ENCODE results near the gene HDGFL2.

DNA sequence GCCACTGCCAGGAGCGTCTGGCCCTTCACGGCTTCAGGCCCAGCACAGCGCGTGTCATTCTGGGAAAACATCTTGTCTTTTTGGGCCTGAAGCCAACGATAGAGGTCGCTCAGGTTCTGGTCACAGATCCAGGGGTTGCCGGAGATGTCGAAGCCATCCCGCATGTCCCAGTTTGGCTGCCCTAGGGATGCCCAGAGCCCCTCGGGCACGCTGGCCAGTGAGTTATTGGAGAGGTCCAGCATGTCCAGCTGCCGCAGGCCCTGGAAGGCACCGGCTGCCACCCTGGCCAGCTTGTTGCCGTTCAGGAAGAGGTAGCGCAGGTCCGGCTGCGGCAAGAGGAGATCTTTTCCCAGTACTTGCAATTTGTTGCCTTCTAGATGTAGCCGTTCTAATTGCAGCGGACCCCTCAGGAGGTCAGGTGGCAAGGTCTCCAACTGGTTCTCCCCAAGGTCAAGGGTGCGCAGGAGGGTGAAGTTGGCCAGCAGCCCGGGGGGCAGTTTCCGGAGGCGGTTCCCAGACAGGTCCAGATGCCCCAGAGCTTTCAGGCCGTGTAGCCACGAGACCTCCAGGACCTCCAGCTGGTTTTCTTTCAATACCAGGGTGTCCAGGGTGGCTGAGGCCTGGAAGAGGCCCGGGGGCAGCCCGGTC lies 66.0 kb downstream of the HDGFL2 start:
- no peak for TF ChIP-seq FOXM1 (IDR thresholded peaks at IDR 0.05; ENCODE audit: low read depth, low read length)
- TF ChIP-seq, protein P1, sequence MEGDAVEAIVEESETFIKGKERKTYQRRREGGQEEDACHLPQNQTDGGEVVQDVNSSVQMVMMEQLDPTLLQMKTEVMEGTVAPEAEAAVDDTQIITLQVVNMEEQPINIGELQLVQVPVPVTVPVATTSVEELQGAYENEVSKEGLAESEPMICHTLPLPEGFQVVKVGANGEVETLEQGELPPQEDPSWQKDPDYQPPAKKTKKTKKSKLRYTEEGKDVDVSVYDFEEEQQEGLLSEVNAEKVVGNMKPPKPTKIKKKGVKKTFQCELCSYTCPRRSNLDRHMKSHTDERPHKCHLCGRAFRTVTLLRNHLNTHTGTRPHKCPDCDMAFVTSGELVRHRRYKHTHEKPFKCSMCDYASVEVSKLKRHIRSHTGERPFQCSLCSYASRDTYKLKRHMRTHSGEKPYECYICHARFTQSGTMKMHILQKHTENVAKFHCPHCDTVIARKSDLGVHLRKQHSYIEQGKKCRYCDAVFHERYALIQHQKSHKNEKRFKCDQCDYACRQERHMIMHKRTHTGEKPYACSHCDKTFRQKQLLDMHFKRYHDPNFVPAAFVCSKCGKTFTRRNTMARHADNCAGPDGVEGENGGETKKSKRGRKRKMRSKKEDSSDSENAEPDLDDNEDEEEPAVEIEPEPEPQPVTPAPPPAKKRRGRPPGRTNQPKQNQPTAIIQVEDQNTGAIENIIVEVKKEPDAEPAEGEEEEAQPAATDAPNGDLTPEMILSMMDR (IDR thresholded peaks at IDR 0.05 in 2 of 3, conservative IDR thresholded peaks at IDR 0.05 in 1 of 3; ENCODE audit: control insufficient read depth in 2 of 3, extremely low read depth in 1 of 3, insufficient read depth in 1 of 3, low read depth in 3 of 3, low read length in 3 of 3), result no peak
- TF ChIP-seq ATF7 (IDR thresholded peaks at IDR 0.05; ENCODE audit: low read depth), result no peak
- TF ChIP-seq POLR2A (IDR thresholded peaks at IDR 0.05; ENCODE audit: low read depth, low read length), result no peak
- TF ChIP-seq, protein P2, sequence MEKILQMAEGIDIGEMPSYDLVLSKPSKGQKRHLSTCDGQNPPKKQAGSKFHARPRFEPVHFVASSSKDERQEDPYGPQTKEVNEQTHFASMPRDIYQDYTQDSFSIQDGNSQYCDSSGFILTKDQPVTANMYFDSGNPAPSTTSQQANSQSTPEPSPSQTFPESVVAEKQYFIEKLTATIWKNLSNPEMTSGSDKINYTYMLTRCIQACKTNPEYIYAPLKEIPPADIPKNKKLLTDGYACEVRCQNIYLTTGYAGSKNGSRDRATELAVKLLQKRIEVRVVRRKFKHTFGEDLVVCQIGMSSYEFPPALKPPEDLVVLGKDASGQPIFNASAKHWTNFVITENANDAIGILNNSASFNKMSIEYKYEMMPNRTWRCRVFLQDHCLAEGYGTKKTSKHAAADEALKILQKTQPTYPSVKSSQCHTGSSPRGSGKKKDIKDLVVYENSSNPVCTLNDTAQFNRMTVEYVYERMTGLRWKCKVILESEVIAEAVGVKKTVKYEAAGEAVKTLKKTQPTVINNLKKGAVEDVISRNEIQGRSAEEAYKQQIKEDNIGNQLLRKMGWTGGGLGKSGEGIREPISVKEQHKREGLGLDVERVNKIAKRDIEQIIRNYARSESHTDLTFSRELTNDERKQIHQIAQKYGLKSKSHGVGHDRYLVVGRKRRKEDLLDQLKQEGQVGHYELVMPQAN (conservative IDR thresholded peaks at IDR 0.05), result no peak
- TF ChIP-seq CBX5 (IDR thresholded peaks at IDR 0.05; ENCODE audit: low read depth), result no peak
- TF ChIP-seq, protein P3, sequence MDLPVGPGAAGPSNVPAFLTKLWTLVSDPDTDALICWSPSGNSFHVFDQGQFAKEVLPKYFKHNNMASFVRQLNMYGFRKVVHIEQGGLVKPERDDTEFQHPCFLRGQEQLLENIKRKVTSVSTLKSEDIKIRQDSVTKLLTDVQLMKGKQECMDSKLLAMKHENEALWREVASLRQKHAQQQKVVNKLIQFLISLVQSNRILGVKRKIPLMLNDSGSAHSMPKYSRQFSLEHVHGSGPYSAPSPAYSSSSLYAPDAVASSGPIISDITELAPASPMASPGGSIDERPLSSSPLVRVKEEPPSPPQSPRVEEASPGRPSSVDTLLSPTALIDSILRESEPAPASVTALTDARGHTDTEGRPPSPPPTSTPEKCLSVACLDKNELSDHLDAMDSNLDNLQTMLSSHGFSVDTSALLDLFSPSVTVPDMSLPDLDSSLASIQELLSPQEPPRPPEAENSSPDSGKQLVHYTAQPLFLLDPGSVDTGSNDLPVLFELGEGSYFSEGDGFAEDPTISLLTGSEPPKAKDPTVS (IDR thresholded peaks at IDR 0.05; ENCODE audit: low read depth, low read length), result no peak
- no peak for TF ChIP-seq HDGF (IDR thresholded peaks at IDR 0.05)
- no peak for TF ChIP-seq CEBPB (IDR thresholded peaks at IDR 0.05; ENCODE audit: borderline replicate concordance in 1 of 2, low read depth in 2 of 2, low read length in 2 of 2)
- TF ChIP-seq, protein P4, sequence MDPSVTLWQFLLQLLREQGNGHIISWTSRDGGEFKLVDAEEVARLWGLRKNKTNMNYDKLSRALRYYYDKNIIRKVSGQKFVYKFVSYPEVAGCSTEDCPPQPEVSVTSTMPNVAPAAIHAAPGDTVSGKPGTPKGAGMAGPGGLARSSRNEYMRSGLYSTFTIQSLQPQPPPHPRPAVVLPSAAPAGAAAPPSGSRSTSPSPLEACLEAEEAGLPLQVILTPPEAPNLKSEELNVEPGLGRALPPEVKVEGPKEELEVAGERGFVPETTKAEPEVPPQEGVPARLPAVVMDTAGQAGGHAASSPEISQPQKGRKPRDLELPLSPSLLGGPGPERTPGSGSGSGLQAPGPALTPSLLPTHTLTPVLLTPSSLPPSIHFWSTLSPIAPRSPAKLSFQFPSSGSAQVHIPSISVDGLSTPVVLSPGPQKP (IDR thresholded peaks at IDR 0.05; ENCODE audit: low read depth, low read length), result no peak
- no peak for TF ChIP-seq POLR2AphosphoS2 (IDR thresholded peaks at IDR 0.05; ENCODE audit: low read depth, low read length)
- TF ChIP-seq ZNF274 (IDR thresholded peaks at IDR 0.05; ENCODE audit: insufficient read depth, insufficient read length), result no peak

Data from GM12878 (cell line).